Stimulated activated CD8-positive, alpha-beta memory T cell treated with anti-CD3 and anti-CD28 coated beads, Interleukin-2, amount 100 ng/mL, for 1 hour (primary cell): ENCODE measurements around the gene HDAC4.

ENCODE experiments used
- DNase-seq, 2 donors: peaks; one replicate each; pipeline ENCODE4 v3.0.0-alpha.2; 2020; ENCODE audit warnings: low read depth in 2 of 2

Gene HDAC4

GRCh38 chr2:239429473-239430350 is 28.9 kb upstream of the HDAC4 start:
- DNase-seq = no peak

GRCh38 chr2:239425631-239426030 is 24.8 kb upstream of the HDAC4 start:
- no peak for DNase-seq

- DNase-seq = no peak
Observed at GRCh38 chr2:239424337-239425045, 23.7 kb upstream of the HDAC4 start.

GRCh38 chr2:239423551-239423950 is 22.7 kb upstream of the HDAC4 start:
- DNase-seq = no peak

- no peak for DNase-seq
Observed at GRCh38 chr2:239421851-239422250, 21.0 kb upstream of the HDAC4 start.

- no peak for DNase-seq
Observed at GRCh38 chr2:239420082-239420481, 19.3 kb upstream of the HDAC4 start.

GRCh38 chr2:239418918-239419317 is 18.1 kb upstream of the HDAC4 start:
- DNase-seq = no peak

- no peak for DNase-seq
Observed at GRCh38 chr2:239412905-239413603, 12.2 kb upstream of the HDAC4 start.

- DNase-seq = no peak
Observed at GRCh38 chr2:239411549-239412319, 10.9 kb upstream of the HDAC4 start.

GRCh38 chr2:239411117-239411516 is 10.3 kb upstream of the HDAC4 start:
- no peak for DNase-seq

GRCh38 chr2:239409976-239410375 is 9.2 kb upstream of the HDAC4 start:
- DNase-seq = no peak

GRCh38 chr2:239407112-239407511 is 6.3 kb upstream of the HDAC4 start:
- no peak for DNase-seq

- DNase-seq = no peak
Observed at GRCh38 chr2:239406316-239406995, 5.6 kb upstream of the HDAC4 start.

GRCh38 chr2:239405071-239405470 is 4.3 kb upstream of the HDAC4 start:
- no peak for DNase-seq

- DNase-seq = no peak
Observed at GRCh38 chr2:239402666-239403065, 1.8 kb upstream of the HDAC4 start.

- DNase-seq = peak in 1 of 2 donors; percentile 27
Observed at GRCh38 chr2:239401881-239402233, 1.0 kb upstream of the HDAC4 start.

GRCh38 chr2:239401067-239401880 is 454 bp upstream of the HDAC4 start:
- peak; percentile 98 to 100 for DNase-seq

- no peak for DNase-seq
Observed at GRCh38 chr2:239399921-239400595, 762 bp downstream of the HDAC4 start.

- no peak for DNase-seq
Observed at GRCh38 chr2:239399433-239399920, 1.3 kb downstream of the HDAC4 start.

GRCh38 chr2:239398521-239398921 is 2.3 kb downstream of the HDAC4 start:
- no peak for DNase-seq
